ENCODE measurements around the gene GLIS1.

GLIS1 gene

GRCh38 chr1:53543130-53543777 is 195.7 kb downstream of the GLIS1 start:
- FAIRE-seq (no peak), DNase-seq (ENCODE audit: insufficient read length, low spot score) (no peak)
- no peak for TF ChIP-seq POLR2A (IDR thresholded peaks at IDR 0.05; ENCODE audit: low read depth, low read length)

DNA sequence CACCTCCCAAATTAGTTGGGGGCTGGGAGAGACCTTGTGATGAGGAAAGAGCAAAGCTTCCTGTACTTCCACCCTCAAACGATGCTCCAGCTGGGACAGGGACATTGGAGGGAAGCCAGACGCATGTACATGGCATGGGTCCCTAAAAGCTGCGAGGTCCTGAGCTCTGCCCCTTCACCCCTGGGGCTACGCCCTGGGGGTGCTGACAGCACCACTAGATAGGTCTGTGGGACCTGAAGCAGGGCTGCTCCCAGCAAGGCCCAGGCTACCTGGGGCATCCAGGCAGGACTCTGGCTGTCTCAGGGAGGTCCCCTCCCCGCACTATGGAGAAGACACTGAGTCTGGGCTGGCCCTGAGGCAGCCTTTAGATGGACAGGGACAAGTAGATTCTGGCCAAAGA is 196.4 kb downstream of the GLIS1 start:
- TF ChIP-seq POLR2A (IDR thresholded peaks at IDR 0.05; ENCODE audit: low read depth, low read length) = no peak
- FAIRE-seq = no peak
- no peak for DNase-seq (ENCODE audit: insufficient read length, low spot score)

DNA sequence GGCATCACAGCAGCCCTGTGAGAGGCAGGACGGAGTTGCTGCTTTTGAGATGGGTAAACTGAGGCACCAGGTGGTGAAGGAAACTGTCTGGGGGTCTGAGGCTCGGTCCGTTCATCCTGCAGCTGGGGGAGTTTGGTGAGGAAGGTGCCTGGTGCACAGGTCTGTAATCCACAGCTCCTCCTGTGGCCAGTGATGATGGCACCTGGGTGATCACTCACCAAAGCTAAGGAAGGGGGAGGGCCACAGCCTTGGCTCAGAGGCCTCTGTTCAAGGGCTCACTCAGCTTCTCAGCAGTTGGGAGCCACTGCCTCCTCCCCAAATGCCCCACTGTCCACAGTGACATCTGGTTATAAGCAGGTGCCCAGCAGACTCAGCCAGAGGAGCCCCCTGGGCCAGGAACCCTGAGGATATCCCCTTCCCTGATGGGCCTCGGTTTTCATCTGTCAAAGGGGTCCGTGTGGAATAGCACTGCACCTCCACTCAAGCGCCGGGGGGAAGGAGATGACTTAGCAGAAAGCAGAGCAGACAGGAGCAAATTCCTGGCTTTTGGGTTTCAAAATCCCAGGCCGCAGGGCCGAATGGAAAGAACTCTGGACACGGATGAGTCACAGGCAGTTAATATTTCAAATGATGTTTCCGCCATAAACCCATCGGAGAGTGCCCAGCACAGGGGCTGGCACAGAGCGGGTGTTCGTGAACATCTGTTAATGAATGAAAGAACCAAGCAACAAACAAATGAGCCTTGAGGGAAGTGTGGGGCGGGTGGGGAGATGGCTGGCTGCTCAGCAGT is 197.0 kb downstream of the GLIS1 start:
- peak; percentile 73 for DNase-seq (ENCODE audit: insufficient read length, low spot score)
- FAIRE-seq = no peak
- no peak for TF ChIP-seq POLR2A (IDR thresholded peaks at IDR 0.05; ENCODE audit: low read depth, low read length)

GRCh38 chr1:53541263-53541625 is 197.7 kb downstream of the GLIS1 start:
- FAIRE-seq (no peak), DNase-seq (ENCODE audit: insufficient read length, low spot score) (no peak)
- no peak for TF ChIP-seq POLR2A (IDR thresholded peaks at IDR 0.05; ENCODE audit: low read depth, low read length)

DNA sequence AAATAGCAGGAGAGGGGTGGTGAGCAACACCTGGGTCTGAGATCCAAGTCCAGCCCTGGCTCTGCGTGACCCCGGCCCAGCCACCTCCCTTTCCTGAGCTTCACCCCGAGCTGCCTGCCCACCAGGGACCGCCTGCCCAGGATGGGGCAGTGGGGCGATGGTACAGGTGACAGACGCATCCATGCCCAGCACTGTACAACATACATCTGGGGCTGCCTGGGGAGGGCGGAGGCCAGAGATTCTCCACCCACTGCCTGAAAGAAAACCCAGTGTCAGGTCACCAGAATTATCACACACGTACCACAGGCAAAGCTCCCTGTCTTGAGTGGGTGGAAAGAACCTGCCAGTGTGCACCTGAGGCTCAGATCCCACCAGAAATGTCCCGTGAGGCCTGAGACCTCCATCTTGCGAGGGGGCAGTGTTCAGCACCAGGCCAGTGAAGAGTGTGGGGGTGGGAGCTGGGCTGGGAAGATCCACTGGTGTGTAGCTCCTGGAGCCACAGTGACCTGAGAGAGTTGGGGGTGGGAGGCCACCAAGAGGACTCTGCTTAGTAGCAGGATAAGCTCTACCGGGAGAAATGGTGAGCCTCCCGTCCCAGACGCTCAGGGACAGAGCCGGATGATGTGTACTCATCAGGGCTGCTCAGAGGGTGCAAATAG is 198.2 kb downstream of the GLIS1 start:
- TF ChIP-seq POLR2A (IDR thresholded peaks at IDR 0.05; ENCODE audit: low read depth, low read length) = no peak
- no peak for DNase-seq (ENCODE audit: insufficient read length, low spot score)
- FAIRE-seq = no peak

- DNase-seq (ENCODE audit: insufficient read length, low spot score) (no peak), FAIRE-seq (no peak)
- TF ChIP-seq POLR2A (IDR thresholded peaks at IDR 0.05; ENCODE audit: low read depth, low read length) = no peak
These were observed 199.0 kb downstream of the GLIS1 start for GRCh38 chr1:53539711-53540603.

GRCh38 chr1:53539226-53539625 is 199.7 kb downstream of the GLIS1 start:
- TF ChIP-seq POLR2A (IDR thresholded peaks at IDR 0.05; ENCODE audit: low read depth, low read length) = no peak
- no peak for FAIRE-seq
- DNase-seq (ENCODE audit: insufficient read length, low spot score) = no peak

DNA sequence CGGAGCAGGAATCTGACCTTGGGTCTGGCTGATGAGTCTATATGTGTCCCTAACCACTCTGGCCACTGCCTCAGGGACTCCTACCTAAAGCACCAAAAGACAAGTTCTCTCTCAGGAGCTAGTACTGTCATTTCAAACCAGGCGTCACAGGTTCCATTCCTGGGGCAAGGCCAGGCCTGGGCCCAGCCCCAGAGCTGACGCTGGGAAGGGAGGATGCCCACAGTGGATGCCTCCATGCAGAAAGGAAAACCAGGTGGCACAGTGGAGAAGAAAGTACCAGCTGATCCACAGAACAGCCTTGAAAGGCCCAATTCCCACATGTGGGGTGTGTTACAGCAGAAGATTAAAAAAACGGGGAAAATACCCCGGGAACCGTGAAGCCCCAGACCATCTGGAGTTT is 202.4 kb downstream of the GLIS1 start:
- no peak for FAIRE-seq
- TF ChIP-seq POLR2A (IDR thresholded peaks at IDR 0.05; ENCODE audit: low read depth, low read length) = no peak
- no peak for DNase-seq (ENCODE audit: insufficient read length, low spot score)

DNA sequence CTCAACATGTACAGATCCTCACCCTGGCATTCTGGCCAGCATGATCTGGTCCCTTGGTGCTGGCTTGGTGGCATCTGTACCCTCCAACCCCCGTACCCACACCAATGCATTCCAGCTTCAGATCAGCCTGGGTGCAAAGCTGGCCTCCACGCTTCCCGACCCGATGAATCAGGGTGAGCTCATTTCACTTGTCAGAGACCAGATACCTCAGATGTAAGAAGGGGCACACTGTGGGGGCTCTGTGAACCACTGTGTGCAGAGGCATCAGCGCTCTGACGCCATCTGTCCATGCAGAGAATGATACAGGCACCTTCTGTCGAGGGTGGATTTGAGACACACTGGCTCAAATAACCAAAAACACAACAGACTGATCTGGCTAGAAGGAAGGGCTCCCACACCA is 203.1 kb downstream of the GLIS1 start:
- DNase-seq (ENCODE audit: insufficient read length, low spot score) (no peak), FAIRE-seq (no peak)
- TF ChIP-seq POLR2A (IDR thresholded peaks at IDR 0.05; ENCODE audit: low read depth, low read length) = no peak

GRCh38 chr1:53535226-53535625 is 203.7 kb downstream of the GLIS1 start:
- no peak for TF ChIP-seq POLR2A (IDR thresholded peaks at IDR 0.05; ENCODE audit: low read depth, low read length)
- FAIRE-seq (no peak), DNase-seq (ENCODE audit: insufficient read length, low spot score) (no peak)

DNA sequence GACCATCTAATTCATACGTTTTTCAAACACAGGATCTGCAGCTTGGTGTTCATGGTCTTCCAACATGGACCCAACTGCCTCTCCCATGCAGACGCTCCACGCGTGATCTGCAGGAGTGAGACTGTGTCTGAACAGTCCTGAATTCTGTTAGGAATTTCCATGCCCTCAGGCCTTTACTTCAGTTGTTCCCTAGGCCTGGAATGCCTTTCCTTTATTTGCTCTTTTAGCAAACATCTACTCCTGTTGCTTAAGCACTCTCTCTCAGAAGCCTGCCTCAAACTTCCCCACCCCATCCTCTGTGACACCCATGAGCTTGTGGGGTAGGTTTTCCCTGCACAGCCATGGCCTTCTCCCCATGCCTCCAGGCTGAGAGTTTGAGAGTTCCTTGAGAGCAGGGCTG is 206.1 kb downstream of the GLIS1 start:
- FAIRE-seq = no peak
- DNase-seq (ENCODE audit: insufficient read length, low spot score) = no peak
- TF ChIP-seq POLR2A (IDR thresholded peaks at IDR 0.05; ENCODE audit: low read depth, low read length) = no peak

DNA sequence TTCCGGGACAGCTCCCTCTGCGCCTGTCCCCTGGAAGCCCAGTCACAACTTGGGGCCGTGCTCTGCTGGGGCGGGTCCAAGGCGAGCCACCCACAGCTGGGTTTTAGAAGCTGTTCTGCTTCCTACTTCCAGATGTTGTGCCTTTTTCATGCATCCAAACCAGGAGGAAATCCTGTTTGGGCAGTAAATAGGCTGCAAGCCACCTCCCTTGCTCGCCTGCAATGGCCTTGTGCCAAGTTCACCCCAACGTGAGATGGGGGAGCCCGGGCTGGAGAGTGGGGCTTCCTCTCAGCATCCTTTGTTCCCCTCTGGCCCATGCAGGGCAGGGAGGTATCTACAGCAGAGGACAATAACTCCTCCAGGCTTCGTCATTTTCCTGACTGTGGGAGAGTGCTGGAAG is 206.6 kb downstream of the GLIS1 start:
- no peak for TF ChIP-seq POLR2A (IDR thresholded peaks at IDR 0.05; ENCODE audit: low read depth, low read length)
- FAIRE-seq (no peak), DNase-seq (ENCODE audit: insufficient read length, low spot score) (no peak)

GRCh38 chr1:53530550-53530949 is 208.4 kb downstream of the GLIS1 start:
- no peak for TF ChIP-seq POLR2A (IDR thresholded peaks at IDR 0.05; ENCODE audit: low read depth, low read length)
- FAIRE-seq (no peak), DNase-seq (ENCODE audit: insufficient read length, low spot score) (no peak)

DNA sequence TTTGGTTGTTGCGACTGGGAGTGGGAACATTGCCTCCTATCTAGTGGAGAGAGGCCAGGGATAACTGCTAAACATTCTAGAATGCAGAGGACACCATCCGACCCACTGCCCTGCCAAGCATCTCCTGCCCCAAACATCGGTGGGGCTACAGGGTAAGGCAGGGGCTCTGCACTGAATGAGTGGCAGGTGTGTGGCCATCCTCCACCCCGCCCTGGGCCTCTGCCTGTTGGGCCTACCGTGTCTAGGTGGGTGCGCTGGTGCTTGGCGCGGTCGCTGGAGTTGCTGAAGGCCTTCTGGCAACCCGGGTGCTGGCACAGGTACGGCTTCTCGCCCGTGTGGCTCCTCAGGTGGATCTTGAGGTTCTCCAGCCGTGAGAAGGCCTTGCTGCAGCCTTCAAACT is 209.4 kb downstream of the GLIS1 start:
- DNase-seq (ENCODE audit: insufficient read length, low spot score) (no peak), FAIRE-seq (no peak)
- no peak for TF ChIP-seq POLR2A (IDR thresholded peaks at IDR 0.05; ENCODE audit: low read depth, low read length)

Data from H54 (cell line).